HepG2 (cell line): ENCODE results near the gene FRMD4A. TPM values are rescaled to one million over a fixed set of nuclear protein-coding genes. Genes with fewer than 3 reads are reported as not detected.

Source experiments
- ATAC-seq: fragments of 200-7000 bp; cut with Tn5 transposase; 3 replicates; pipeline ENCODE4 v1.9.1; 2020; ENCODE audit warnings: mild to moderate bottlenecking, moderate library complexity
- BruUV-seq: library from RNA; stranded (reverse); fragments of 400-500 nt; replicated peaks from 2 replicates; lab custom pipeline; 2021; lab: Mats Ljungman, UMichigan
- CTCF ChIA-PET: fragments of 300-600 bp; formaldehyde crosslinking; extraction: SDS; loops from one replicate; lab custom pipeline; 2021; ENCODE audit warnings: low total read pairs, inconsistent platforms, low intra/inter-chr PET ratio; lab: Yijun Ruan, JAX
- POLR2A ChIA-PET: fragments of 350-600 bp; sonication (Branson Sonifier 250); formaldehyde crosslinking; loops from one replicate; lab custom pipeline; 2020; ENCODE audit warnings: antibody characterized with exemption, inconsistent platforms; lab: Yijun Ruan, JAX
- DNase-seq: peaks from one replicate; pipeline ENCODE4 v3.0.0-alpha.2; 2015; ENCODE audit warnings: low spot score
- FAIRE-seq: peaks from 3 replicates; lab custom pipeline; 2011; peaks lifted over from hg19 to GRCh38; lab: Jason Lieb, UNC
- H2AFZ ChIP-seq: one replicate; pipeline ENCODE4 v1.6.1; 2011; ENCODE audit warnings: low read length, inconsistent platforms
- H3K27ac ChIP-seq: fragments of 300-600 bp; 3 replicates; pipeline ENCODE4 v1.8.0; 2011; ENCODE audit warnings: mixed run types, mild to moderate bottlenecking, mixed read lengths, low read length, inconsistent platforms; ENCODE audit not compliant: insufficient read depth; ENCODE audit errors: extremely low read length
- H3K27me3 ChIP-seq, 2 experiments: fragments of 200-600 bp in 1 of 2; 2 replicates in 1 of 2; 3 replicates in 1 of 2; pipeline versions ENCODE4 v1.6.0 to v1.8.0; 2011; ENCODE audit warnings: low read length in 2 of 2, mild to moderate bottlenecking in 2 of 2, moderate library complexity in 2 of 2, inconsistent platforms in 1 of 2; ENCODE audit not compliant: insufficient read depth in 2 of 2, control insufficient read depth in 1 of 2
- H3K36me3 ChIP-seq, 2 experiments: fragments of 200-600 bp in 1 of 2; replicated peaks in 1 of 2; 2 replicates in 1 of 2; 3 replicates in 1 of 2; pipeline versions ENCODE4 v1.5.1 to v1.8.0; 2011; ENCODE audit warnings: low read length in 2 of 2, inconsistent platforms in 1 of 2; ENCODE audit not compliant: insufficient read depth in 2 of 2, control insufficient read depth in 1 of 2
- H3K4me1 ChIP-seq: 2 replicates; pipeline ENCODE4 v1.5.1; 2012; ENCODE audit warnings: low read length, inconsistent platforms; ENCODE audit not compliant: insufficient read depth
- H3K4me2 ChIP-seq: 2 replicates; pipeline ENCODE4 v1.6.0; 2011; ENCODE audit warnings: low read depth, low read length, inconsistent platforms
- H3K4me3 ChIP-seq, 3 experiments: fragments of 200-600 bp in 1 of 3; sonication (generic), shearing (Covaris generic) in 1 of 3; replicated peaks in 1 of 3; 2 replicates each; pipeline ENCODE4 v1.5.1; 2011 to 2016; ENCODE audit warnings: low read length in 3 of 3, inconsistent platforms in 2 of 3, low read depth in 2 of 3, mild to moderate bottlenecking in 2 of 3, control low read depth in 1 of 3, mixed read lengths in 1 of 3; ENCODE audit not compliant: insufficient read depth in 1 of 3
- H3K79me2 ChIP-seq: one replicate; pipeline ENCODE4 v1.6.1; 2011; ENCODE audit warnings: low read length, inconsistent platforms; ENCODE audit not compliant: insufficient read depth
- H3K9ac ChIP-seq: 2 replicates; pipeline ENCODE4 v1.6.0; 2011; ENCODE audit warnings: mild to moderate bottlenecking, low read depth, low read length, inconsistent platforms; ENCODE audit not compliant: insufficient read depth
- H3K9me3 ChIP-seq: 2 replicates; pipeline ENCODE4 v1.5.1; 2012; ENCODE audit warnings: mild to moderate bottlenecking, low read length
- H4K20me1 ChIP-seq: 2 replicates; pipeline ENCODE4 v1.6.0; 2011; ENCODE audit warnings: inconsistent platforms, mild to moderate bottlenecking, low read length, moderate library complexity; ENCODE audit not compliant: insufficient read depth
- ATF2 ChIP-seq: sonication (generic); formaldehyde crosslinking; IDR thresholded peaks from 2 replicates; pipeline ENCODE4 v1.4.0; 2020; ENCODE audit warnings: missing genetic modification reagents
- FOXJ3 ChIP-seq: sonication (generic); formaldehyde crosslinking; IDR thresholded peaks from 2 replicates; pipeline ENCODE4 v1.4.0; 2020; ENCODE audit warnings: missing genetic modification reagents, mild to moderate bottlenecking, borderline replicate concordance
- NFKB2 ChIP-seq: sonication (generic); formaldehyde crosslinking; IDR thresholded peaks from 2 replicates; pipeline ENCODE4 v1.4.0; 2020; ENCODE audit warnings: missing genetic modification reagents, borderline replicate concordance
- PHF20 ChIP-seq: sonication (generic); formaldehyde crosslinking; IDR thresholded peaks from 2 replicates; pipeline ENCODE4 v1.5.0; 2020; ENCODE audit warnings: mild to moderate bottlenecking, missing genetic modification reagents
- SP4 ChIP-seq: sonication (generic); formaldehyde crosslinking; IDR thresholded peaks from 2 replicates; pipeline ENCODE4 v1.8.1; 2023; ENCODE audit warnings: mild to moderate bottlenecking, missing genetic modification reagents
- SRY ChIP-seq: sonication (generic); formaldehyde crosslinking; IDR thresholded peaks from 2 replicates; pipeline ENCODE4 v1.8.0; 2022; ENCODE audit warnings: mild to moderate bottlenecking, missing genetic modification reagents
- TBX2 ChIP-seq: sonication (generic); formaldehyde crosslinking; IDR thresholded peaks from 2 replicates; pipeline ENCODE4 v1.5.0; 2020; ENCODE audit warnings: missing genetic modification reagents, mild to moderate bottlenecking, borderline replicate concordance
- ZBTB20 ChIP-seq: sonication (generic); formaldehyde crosslinking; IDR thresholded peaks from 2 replicates; pipeline ENCODE4 v1.8.1; 2023; ENCODE audit warnings: missing genetic modification reagents, low read depth, mild to moderate bottlenecking, borderline replicate concordance
- ZFP90 ChIP-seq: sonication (generic); formaldehyde crosslinking; IDR thresholded peaks from 2 replicates; pipeline ENCODE4 v1.8.0; 2022; ENCODE audit warnings: missing genetic modification reagents, mild to moderate bottlenecking, inconsistent platforms, borderline replicate concordance
- ZNF253 ChIP-seq: sonication (generic); formaldehyde crosslinking; IDR thresholded peaks from 2 replicates; pipeline ENCODE4 v1.8.0; 2022; ENCODE audit warnings: mild to moderate bottlenecking, missing genetic modification reagents, borderline replicate concordance
- ZNF33A ChIP-seq: sonication (generic); formaldehyde crosslinking; IDR thresholded peaks from 2 replicates; pipeline ENCODE4 v1.5.1; 2020; ENCODE audit warnings: missing genetic modification reagents, mild to moderate bottlenecking, moderate library complexity, borderline replicate concordance
- WGBS: methylation state at CpG from one replicate; pipeline ENCODE4 v1.1.6; 2017; ENCODE audit warnings: low lambda C conversion rate; 5-methylcytosine and 5-hydroxymethylcytosine counted together
- in situ Hi-C: cut with HindIII; loops from 2 replicates; pipeline ENCODE4 v1.10.0; 2017; ENCODE audit warnings: low pct_unique_long_range_greater_than_20kb; ENCODE audit not compliant: extremely low pct_ligation_motif_present
- intact Hi-C: fragments of 100-400 bp; cut with micrococcal nuclease; formaldehyde crosslinking; loops from one replicate; pipeline ENCODE4 v1.10.0; 2022; ENCODE audit not compliant: unreplicated experiment
- polyA plus RNA-seq, 8 experiments: library from polyadenylated mRNA; depleted of rRNA in 3 of 8; stranded (reverse) in 7 of 8; unstranded in 1 of 8; fragments of >200 nt; fragmentation: Illumina TruSeq in 4 of 8; extraction: Trizol in 4 of 8; gene quantifications; 2 replicates each; pipeline versions ENCODE4 v1.2.1 to v1.2.3, GENCODE V29; 2011 to 2016; ENCODE audit warnings: low read depth in 4 of 8, missing spikeins in 1 of 8, mixed read lengths in 1 of 8; ENCODE audit not compliant: insufficient read depth in 1 of 8
- total RNA-seq, 5 experiments: library from RNA; depleted of rRNA; stranded (reverse); fragments of >200 nt; fragmentation: Illumina TruSeq; extraction: Trizol; gene quantifications; 2 replicates each; pipeline ENCODE4 v1.2.3, GENCODE V29; 2016; ENCODE audit warnings: low read depth in 1 of 5

FRMD4A gene
- total and polyA plus RNA-seq, 2 of the 13 experiments (the other 11 are each of a cell fraction or from before 2014, with no cell fraction given) = 0.09 to 0.26 TPM

- Histone ChIP-seq H3K27ac (no peak overlapping the region), H2AFZ (no peak overlapping the region), H3K4me1 (no peaks in the 10 kb centered on the region), H4K20me1 (no peaks in the 10 kb centered on the region), H3K9ac (no peak overlapping the region), H3K4me2 (no peak overlapping the region), H3K36me3 (no peaks in the 10 kb centered on the region), H3K79me2 (no peaks in the 10 kb centered on the region), H3K4me3 (no peak overlapping the region), H3K9me3 (no peaks in the 10 kb centered on the region), H3K27me3 (peaks cover 0 to 20% of the 10 kb centered on the region in 2 experiments; a peak in 3 of 5 replicates)
- FAIRE-seq (no peak), DNase-seq (no peak), ATAC-seq (no peak)
- in situ Hi-C loops (no loop called here), intact Hi-C loops (no loop called here)
- 70% methylated on average over 10 of the region's 11 CpGs for WGBS
- BruUV-seq = no TSS peak
- POLR2A ChIA-PET = no interaction called here
- CTCF ChIA-PET = no interaction called here
- TF ChIP-seq NFKB2 (CRISPR knock-in tag) (no peak), SP4 (CRISPR knock-in tag) (no peak), FOXJ3 (no peak), ATF2 (no peak), PHF20 (CRISPR knock-in tag) (no peak), ZBTB20 (CRISPR knock-in tag) (no peak), ZFP90 (no peak), TBX2 (CRISPR knock-in tag) (no peak), ZNF253 (CRISPR knock-in tag) (no peak), SRY (no peak), ZNF33A (CRISPR knock-in tag) (no peak)
Observed at GRCh38 chr10:13871776-13872175, 458.9 kb downstream of the FRMD4A start.
